CD4-positive, CD25-positive, alpha-beta regulatory T cell (primary cell): ENCODE measurements around the gene IL4I1. TPM values are rescaled to one million over a fixed set of nuclear protein-coding genes. Genes with fewer than 3 reads are reported as not detected.

Experiments used
- ATAC-seq, 2 donors: fragments of 150-1000 bp; cut with Tn5 transposase; one replicate each; pipeline ENCODE4 v1.10.0; 2021; ENCODE audit warnings: low read depth in 2 of 2, moderate number of reproducible peaks in 2 of 2, moderate library complexity in 1 of 2
- DNase-seq, 3 donors: peaks; one replicate each; pipeline versions ENCODE4 v3.0.0 to v3.0.0-alpha.2; 2012 to 2022; ENCODE audit warnings: mixed read lengths in 1 of 3
- H3K27ac ChIP-seq: one replicate; pipeline ENCODE4 v1.7.0; 2013; ENCODE audit warnings: mild to moderate bottlenecking, low read length; ENCODE audit not compliant: insufficient read depth, poor library complexity, severe bottlenecking
- H3K27me3 ChIP-seq: one replicate; pipeline ENCODE4 v1.7.0; 2013; ENCODE audit warnings: low read length; ENCODE audit not compliant: control insufficient read depth, insufficient read depth
- H3K36me3 ChIP-seq: one replicate; pipeline ENCODE4 v1.7.0; 2013; ENCODE audit warnings: mild to moderate bottlenecking, low read length, moderate library complexity; ENCODE audit not compliant: control insufficient read depth, insufficient read depth
- H3K4me1 ChIP-seq: 2 replicates; pipeline ENCODE4 v1.7.0; 2013; ENCODE audit warnings: mild to moderate bottlenecking, low read length; ENCODE audit not compliant: insufficient read depth, control insufficient read depth, poor library complexity, severe bottlenecking
- H3K4me3 ChIP-seq: one replicate; pipeline ENCODE4 v1.7.0; 2013; ENCODE audit warnings: low read depth, mild to moderate bottlenecking, low read length, moderate library complexity
- H3K9me3 ChIP-seq, 2 experiments: 1 replicate in 1 of 2; 2 replicates in 1 of 2; pipeline ENCODE4 v1.7.0; 2013; ENCODE audit warnings: low read length in 2 of 2, mild to moderate bottlenecking in 1 of 2, moderate library complexity in 1 of 2; ENCODE audit not compliant: control insufficient read depth in 2 of 2
- H3K27ac Mint-ChIP-seq, 3 donors: one replicate each; pipeline ENCODE4 v1.8.0; 2020 to 2022; ENCODE audit warnings: mild to moderate bottlenecking in 3 of 3, mixed read lengths in 3 of 3, moderate library complexity in 2 of 3
- H3K27me3 Mint-ChIP-seq: one replicate; pipeline ENCODE4 v1.8.0; 2022; ENCODE audit warnings: mild to moderate bottlenecking, mixed read lengths
- H3K36me3 Mint-ChIP-seq: one replicate; pipeline ENCODE4 v1.8.0; 2020; ENCODE audit warnings: mixed read lengths
- H3K4me1 Mint-ChIP-seq, 4 donors: one replicate each; pipeline ENCODE4 v1.8.0; 2020 to 2022; ENCODE audit warnings: mixed read lengths in 4 of 4, mild to moderate bottlenecking in 1 of 4
- H3K4me3 Mint-ChIP-seq, 4 donors: one replicate each; pipeline ENCODE4 v1.8.0; 2020 to 2022; ENCODE audit warnings: mild to moderate bottlenecking in 4 of 4, mixed read lengths in 4 of 4, moderate library complexity in 3 of 4
- H3K9me3 Mint-ChIP-seq, 7 donors: one replicate each; pipeline ENCODE4 v1.8.0; 2020 to 2022; ENCODE audit warnings: mixed read lengths in 7 of 7, mild to moderate bottlenecking in 3 of 7, moderate library complexity in 2 of 7
- polyA plus RNA-seq, 4 donors: library from polyadenylated mRNA; unstranded; fragments of 300-500 nt; fragmentation: Illumina TruSeq; gene quantifications; one replicate each; pipeline ENCODE4 v1.2.3, GENCODE V29; 2021
- total RNA-seq: library from RNA; stranded (reverse); gene quantifications from one replicate; pipeline ENCODE4 v1.2.3, GENCODE V29; 2022

IL4I1 gene
- total and polyA plus RNA-seq, 5 donors from 2014 or later, result 0.20 to 3.7 (median 0.37) TPM

- no peak for ATAC-seq
- peak overlapping the region; percentile 52 for H3K4me3 ChIP-seq
- H3K27ac ChIP-seq, result no peak overlapping the region
- Mint-ChIP-seq H3K36me3 (no peaks in the 10 kb centered on the region), H3K4me1 (peaks cover 7 to 42% (median 35%) of the 10 kb centered on the region in 4 donors), H3K4me3 (peak overlapping the region; percentile 86 to 94 (median 90)), H3K27me3 (no peaks in the 10 kb centered on the region), H3K9me3 (peaks cover 0 to 2% (median 0%) of the 10 kb centered on the region in 7 donors), H3K27ac (peak overlapping the region; percentile 82 to 92 (median 92))
- H3K36me3 ChIP-seq, result peaks cover 2% of the 10 kb centered on the region
- DNase-seq, result no peak
- no peaks in the 10 kb centered on the region for H3K9me3 ChIP-seq
- H3K27me3 ChIP-seq, result peaks cover 2% of the 10 kb centered on the region
- peaks cover 21% of the 10 kb centered on the region for H3K4me1 ChIP-seq
These were observed 44.0 kb downstream of the IL4I1 start for GRCh38 chr19:49852631-49853126.

DNA sequence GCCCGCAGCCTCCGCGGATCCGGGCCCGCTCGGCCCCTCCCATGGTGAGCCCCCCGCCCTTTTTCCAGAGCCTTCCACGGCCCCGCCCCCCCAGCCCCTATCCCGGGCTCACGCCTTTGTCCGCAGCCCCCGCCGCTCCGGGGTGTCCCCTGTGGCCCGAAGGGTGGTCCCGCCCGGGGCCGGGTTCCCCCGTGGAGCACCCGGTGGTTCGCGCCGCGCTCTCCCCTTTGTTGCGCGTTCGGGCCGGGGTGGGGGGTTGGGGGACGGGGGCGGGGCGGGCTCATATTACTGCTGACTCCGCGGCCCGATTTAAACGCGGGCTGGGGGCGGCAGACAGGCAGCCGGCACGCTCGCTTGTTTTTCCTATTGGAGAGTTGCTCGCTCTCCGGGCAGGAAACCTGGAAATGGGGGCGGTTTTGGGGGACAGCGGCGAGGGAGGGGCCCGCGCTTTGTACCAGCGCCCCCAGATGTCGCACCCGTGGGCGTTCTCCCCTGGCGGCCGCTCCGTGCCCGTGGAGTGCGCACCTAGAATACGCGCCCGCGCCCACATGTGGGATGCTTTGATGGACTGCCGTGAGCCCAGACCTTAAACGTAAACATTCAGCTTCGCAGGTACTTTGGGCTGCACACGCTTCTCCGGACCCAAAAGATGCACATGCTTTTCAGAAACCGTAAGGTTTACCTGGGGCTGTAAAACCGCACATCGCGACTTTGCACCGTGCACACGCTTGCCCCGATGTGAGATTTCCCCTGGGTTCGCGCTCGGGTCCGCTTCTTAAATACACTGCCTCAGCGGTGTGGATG lies 45.0 kb downstream of the IL4I1 start:
- ATAC-seq, result no peak
- Mint-ChIP-seq H3K9me3 (peaks cover 0 to 2% (median 0%) of the 10 kb centered on the region in 7 donors), H3K4me3 (peak overlapping the region; percentile 86 to 94 (median 90)), H3K27me3 (no peaks in the 10 kb centered on the region), H3K4me1 (peaks cover 7 to 42% (median 36%) of the 10 kb centered on the region in 4 donors), H3K36me3 (no peaks in the 10 kb centered on the region), H3K27ac (peak overlapping the region in 2 of 3 donors; percentile 92)
- Histone ChIP-seq H3K4me1 (peaks cover 21% of the 10 kb centered on the region), H3K9me3 (no peaks in the 10 kb centered on the region), H3K36me3 (no peaks in the 10 kb centered on the region), H3K27ac (peak overlapping the region; percentile 27), H3K4me3 (peak overlapping the region; percentile 52), H3K27me3 (peaks cover 2% of the 10 kb centered on the region)
- DNase-seq, result peak in 2 of 3 donors; percentile 27 to 35

DNA sequence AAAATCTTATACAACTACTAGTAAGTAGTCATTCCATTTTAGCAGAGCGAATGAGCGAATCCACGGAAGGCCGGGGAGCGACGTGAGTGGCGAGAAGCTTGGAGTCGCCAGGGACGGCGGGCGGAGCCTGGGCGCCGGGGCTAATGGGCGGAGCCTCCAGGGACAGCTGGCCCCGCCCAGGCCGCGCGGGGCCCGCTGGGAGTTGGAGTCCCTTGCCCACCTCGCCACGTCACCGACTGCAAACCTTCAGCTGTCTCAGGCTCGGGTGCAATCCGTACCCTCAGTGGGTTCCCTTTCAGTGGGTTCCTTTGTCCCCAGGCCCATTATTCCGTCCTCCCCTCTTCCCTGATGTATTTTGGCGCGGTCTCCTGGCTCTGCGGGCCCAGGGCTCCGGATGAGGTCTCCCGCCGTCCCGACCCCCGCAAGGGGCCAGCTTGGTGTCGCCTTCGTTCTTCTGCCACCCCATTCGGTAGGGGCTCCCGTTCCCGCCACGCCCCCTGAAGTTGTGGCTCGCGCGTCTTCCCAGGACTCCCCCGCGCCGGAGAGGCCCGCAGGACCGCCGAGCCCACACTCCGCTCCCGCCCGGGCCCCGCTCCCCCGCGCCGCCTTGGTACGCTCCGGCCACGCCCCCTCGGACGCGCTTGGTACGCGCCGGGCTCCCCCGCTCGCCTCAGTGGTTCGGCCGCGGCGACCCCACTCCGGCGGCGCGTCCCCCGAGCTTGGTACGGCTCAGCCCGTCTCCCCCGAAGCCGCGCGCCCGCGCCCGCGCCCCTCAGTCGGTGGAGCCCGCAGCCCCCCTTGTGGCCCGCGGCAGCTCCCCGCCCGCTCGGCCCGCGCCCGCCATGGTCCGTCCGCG lies 46.0 kb downstream of the IL4I1 start, which contains the start of gene PTOV1:
TSS of gene PTOV1 (plus strand) at position 673 of the 856 bp plus-strand sequence.
- Mint-ChIP-seq H3K9me3 (peaks cover 0 to 2% (median 0%) of the 10 kb centered on the region in 7 donors), H3K36me3 (no peaks in the 10 kb centered on the region), H3K27me3 (no peaks in the 10 kb centered on the region), H3K4me3 (peak within 1 kb of the TSS; percentile 93 to 96 (median 94)), H3K27ac (peak within 1 kb of the TSS; percentile 92 to 98 (median 96)), H3K4me1 (peaks cover 7 to 42% (median 36%) of the 10 kb centered on the region in 4 donors)
- ATAC-seq (peak; percentile 90), DNase-seq (peak; percentile 82 to 92 (median 87))
- Histone ChIP-seq H3K27me3 (peaks cover 2% of the 10 kb centered on the region), H3K27ac (peak within 1 kb of the TSS; percentile 94), H3K36me3 (no peaks in the 10 kb centered on the region), H3K9me3 (no peaks in the 10 kb centered on the region), H3K4me1 (peaks cover 21% of the 10 kb centered on the region), H3K4me3 (peak within 1 kb of the TSS; percentile 72)

GRCh38 chr19:49850221-49850486 lies 46.5 kb downstream of the IL4I1 start:
- Histone ChIP-seq H3K4me3 (peak overlapping the region; percentile 72), H3K4me1 (peaks cover 21% of the 10 kb centered on the region), H3K36me3 (no peaks in the 10 kb centered on the region), H3K27me3 (peaks cover 2% of the 10 kb centered on the region), H3K9me3 (no peaks in the 10 kb centered on the region), H3K27ac (peak overlapping the region; percentile 94)
- Mint-ChIP-seq H3K9me3 (peaks cover 0 to 2% (median 0%) of the 10 kb centered on the region in 7 donors), H3K4me3 (peak overlapping the region; percentile 88 to 96 (median 94)), H3K27me3 (no peaks in the 10 kb centered on the region), H3K27ac (peak overlapping the region in 2 of 3 donors; percentile 96 to 98), H3K4me1 (peaks cover 7 to 40% (median 36%) of the 10 kb centered on the region in 4 donors), H3K36me3 (no peaks in the 10 kb centered on the region)
- ATAC-seq, result no peak
- DNase-seq, result no peak

DNA sequence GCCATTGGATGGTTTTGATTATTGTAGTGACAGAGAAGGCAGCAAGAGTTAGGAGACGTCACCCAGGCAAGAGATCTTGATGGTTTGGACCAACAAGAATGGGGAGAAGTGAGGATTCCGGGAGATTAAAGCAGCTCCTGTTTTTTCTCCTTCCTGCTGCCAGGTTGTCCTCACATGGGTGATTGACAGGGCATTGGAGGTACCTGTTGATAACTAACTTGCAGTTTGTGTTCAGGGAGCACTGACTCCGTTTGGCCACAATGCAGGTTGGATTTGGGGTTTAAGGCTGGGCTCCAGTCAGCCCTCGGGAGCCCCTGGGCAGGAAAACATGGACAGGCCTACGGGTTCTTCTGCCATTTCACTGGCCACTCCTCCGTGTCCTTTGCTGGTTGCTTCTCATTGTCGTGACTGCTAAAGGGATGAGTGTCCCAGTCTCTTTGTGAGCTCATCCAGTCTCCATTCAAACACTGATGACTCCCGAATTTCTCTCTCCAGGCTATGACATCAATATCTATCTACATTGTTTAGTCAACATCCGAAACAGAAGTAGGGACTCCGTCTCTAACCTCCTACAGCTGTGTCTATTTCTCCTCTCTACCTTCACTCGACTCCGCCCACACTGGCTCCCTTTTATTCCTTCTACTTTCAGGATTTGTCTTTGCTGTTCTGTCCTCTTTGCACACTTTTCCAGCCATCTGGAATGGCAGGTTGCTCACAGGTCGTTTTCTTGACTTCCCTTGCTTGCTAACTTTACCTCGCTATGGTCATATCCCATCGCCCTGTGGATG lies 47.1 kb downstream of the IL4I1 start:
- peaks cover 21% of the 10 kb centered on the region for H3K4me1 ChIP-seq
- Mint-ChIP-seq H3K36me3 (no peaks in the 10 kb centered on the region), H3K4me3 (peak overlapping the region; percentile 88 to 96 (median 94)), H3K9me3 (peaks cover 0 to 2% (median 0%) of the 10 kb centered on the region in 7 donors), H3K27me3 (no peaks in the 10 kb centered on the region), H3K27ac (peak overlapping the region; percentile 82 to 98 (median 96)), H3K4me1 (peaks cover 7 to 40% (median 36%) of the 10 kb centered on the region in 4 donors)
- no peak overlapping the region for H3K27ac ChIP-seq
- H3K36me3 ChIP-seq, result no peaks in the 10 kb centered on the region
- H3K9me3 ChIP-seq, result no peaks in the 10 kb centered on the region
- DNase-seq, result no peak
- no peak for ATAC-seq
- H3K27me3 ChIP-seq, result peaks cover 2% of the 10 kb centered on the region
- peak overlapping the region; percentile 72 for H3K4me3 ChIP-seq

GRCh38 chr19:49848938-49849337 lies 47.7 kb downstream of the IL4I1 start:
- peaks cover 0 to 2% (median 0%) of the 10 kb centered on the region in 7 donors for H3K9me3 Mint-ChIP-seq
- peaks cover 21% of the 10 kb centered on the region for H3K4me1 ChIP-seq
- peak overlapping the region in 1 of 3 donors; percentile 82 for H3K27ac Mint-ChIP-seq
- no peak for ATAC-seq
- DNase-seq, result no peak
- H3K36me3 ChIP-seq, result no peaks in the 10 kb centered on the region
- no peaks in the 10 kb centered on the region for H3K36me3 Mint-ChIP-seq
- no peak overlapping the region for H3K27ac ChIP-seq
- H3K4me1 Mint-ChIP-seq, result peaks cover 7 to 40% (median 36%) of the 10 kb centered on the region in 4 donors
- H3K4me3 ChIP-seq, result no peak overlapping the region
- peak overlapping the region; percentile 70 to 93 (median 83) for H3K4me3 Mint-ChIP-seq
- H3K27me3 Mint-ChIP-seq, result no peaks in the 10 kb centered on the region
- H3K9me3 ChIP-seq, result no peaks in the 10 kb centered on the region
- H3K27me3 ChIP-seq, result peaks cover 2% of the 10 kb centered on the region
